Measurements from ENCODE around the gene IL18RAP. TPM values are rescaled to one million over a fixed set of nuclear protein-coding genes. Genes with fewer than 3 reads are reported as not detected.

The IL18RAP gene
- total and polyA plus RNA-seq, 2 donors from 2014 or later, result 2.0 TPM; not detected in 1

- H3K36me3 ChIP-seq (ENCODE audit: control insufficient read depth in 2 of 3, insufficient read depth in 3 of 3, low read length in 3 of 3), result no peaks in the 10 kb centered on the region
- no peak overlapping the region for H3K27ac ChIP-seq (ENCODE audit: low read depth in 2 of 2, low read length in 2 of 2)
- peaks cover 0 to 2% (median 0%) of the 10 kb centered on the region in 3 donors for H3K4me1 ChIP-seq (ENCODE audit: control insufficient read depth in 2 of 3, insufficient read depth in 2 of 3, low read depth in 1 of 3, low read length in 3 of 3)
- DNase-seq (no peak), FAIRE-seq (no peak)
- no peaks in the 10 kb centered on the region for H3K27me3 ChIP-seq (ENCODE audit: control insufficient read depth, insufficient read depth, low read length)
- TF ChIP-seq CTCF (IDR thresholded peaks at IDR 0.05; ENCODE audit: borderline replicate concordance, extremely low read depth, insufficient read depth), result no peak
- H3K4me3 ChIP-seq (ENCODE audit: low read length in 3 of 3), result no peak overlapping the region
- H3K9ac ChIP-seq (ENCODE audit: low read length in 3 of 3), result no peak overlapping the region
- no peaks in the 10 kb centered on the region for H3K9me3 ChIP-seq (ENCODE audit: control insufficient read depth in 2 of 3, insufficient read depth in 1 of 3, low read length in 3 of 3)
- intact Hi-C loops (cut with DNase I), result no loop called here
Measured at GRCh38 chr2:102481931-102482330, 59.0 kb downstream of the IL18RAP start.

GRCh38 chr2:102483086-102483485, 60.1 kb downstream of the IL18RAP start:
- Histone ChIP-seq H3K4me1 (ENCODE audit: control insufficient read depth in 2 of 3, insufficient read depth in 2 of 3, low read depth in 1 of 3, low read length in 3 of 3) (peaks cover 0 to 2% (median 0%) of the 10 kb centered on the region in 3 donors), H3K9me3 (ENCODE audit: control insufficient read depth in 2 of 3, insufficient read depth in 1 of 3, low read length in 3 of 3) (no peaks in the 10 kb centered on the region), H3K27me3 (ENCODE audit: control insufficient read depth, insufficient read depth, low read length) (no peaks in the 10 kb centered on the region), H3K9ac (ENCODE audit: low read length in 3 of 3) (no peak overlapping the region), H3K4me3 (ENCODE audit: low read length in 3 of 3) (no peak overlapping the region), H3K36me3 (ENCODE audit: control insufficient read depth in 2 of 3, insufficient read depth in 3 of 3, low read length in 3 of 3) (no peaks in the 10 kb centered on the region), H3K27ac (ENCODE audit: low read depth in 2 of 2, low read length in 2 of 2) (no peak overlapping the region)
- no peak for TF ChIP-seq CTCF (IDR thresholded peaks at IDR 0.05; ENCODE audit: borderline replicate concordance, extremely low read depth, insufficient read depth)
- DNase-seq (no peak), FAIRE-seq (no peak)
- intact Hi-C loops (cut with DNase I), result no loop called here

- no peaks in the 10 kb centered on the region for H3K27me3 ChIP-seq (ENCODE audit: control insufficient read depth, insufficient read depth, low read length)
- FAIRE-seq (no peak), DNase-seq (no peak)
- H3K27ac ChIP-seq (ENCODE audit: low read depth in 2 of 2, low read length in 2 of 2), result no peak overlapping the region
- peaks cover 0 to 2% (median 0%) of the 10 kb centered on the region in 3 donors for H3K4me1 ChIP-seq (ENCODE audit: control insufficient read depth in 2 of 3, insufficient read depth in 2 of 3, low read depth in 1 of 3, low read length in 3 of 3)
- intact Hi-C loops (cut with DNase I), result no loop called here
- no peaks in the 10 kb centered on the region for H3K9me3 ChIP-seq (ENCODE audit: control insufficient read depth in 2 of 3, insufficient read depth in 1 of 3, low read length in 3 of 3)
- no peak overlapping the region for H3K4me3 ChIP-seq (ENCODE audit: low read length in 3 of 3)
- H3K36me3 ChIP-seq (ENCODE audit: control insufficient read depth in 2 of 3, insufficient read depth in 3 of 3, low read length in 3 of 3), result no peaks in the 10 kb centered on the region
- no peak for TF ChIP-seq CTCF (IDR thresholded peaks at IDR 0.05; ENCODE audit: borderline replicate concordance, extremely low read depth, insufficient read depth)
- no peak overlapping the region for H3K9ac ChIP-seq (ENCODE audit: low read length in 3 of 3)
Measured at GRCh38 chr2:102484310-102485061, 61.5 kb downstream of the IL18RAP start.
